OCI-LY7 (cell line): Measurements from ENCODE around the gene ELMO1. TPM values are rescaled to one million over a fixed set of nuclear protein-coding genes. Genes with fewer than 3 reads are reported as not detected.

Experiments
- BruUV-seq: library from RNA; stranded (reverse); fragments of 400-500 nt; replicated peaks from 2 replicates; lab custom pipeline; 2021; lab: Mats Ljungman, UMichigan
- CTCF ChIA-PET: fragments of 300-600 bp; sonication (Branson Sonifier 250); formaldehyde crosslinking; loops from one replicate; lab custom pipeline; 2022; ENCODE audit warnings: antibody characterized with exemption; ENCODE audit not compliant: unreplicated experiment; lab: Charles Lee
- POLR2A ChIA-PET: fragments of 300-600 bp; sonication (Branson Sonifier 250); formaldehyde crosslinking; loops from one replicate; lab custom pipeline; 2022; ENCODE audit warnings: antibody characterized with exemption; lab: Charles Lee
- DNase-seq: peaks from one replicate; pipeline ENCODE4 v3.0.0-alpha.2; 2015; ENCODE audit warnings: low spot score
- H2AFZ ChIP-seq: fragments of 200-600 bp; sonication (generic), shearing (Covaris generic); 2 replicates; pipeline ENCODE4 v1.6.1; 2014; ENCODE audit warnings: mild to moderate bottlenecking, antibody characterized with exemption, low read length, moderate library complexity
- H3K27ac ChIP-seq: fragments of 200-600 bp; sonication (generic); 2 replicates; pipeline ENCODE4 v1.5.1; 2014; ENCODE audit warnings: mixed run types, low read depth, mild to moderate bottlenecking, moderate library complexity, low read length, inconsistent platforms; ENCODE audit not compliant: poor library complexity, severe bottlenecking
- H3K36me3 ChIP-seq: fragments of 200-600 bp; sonication (generic); 2 replicates; pipeline ENCODE4 v1.6.1; 2014; ENCODE audit warnings: mild to moderate bottlenecking, antibody characterized with exemption, low read length, moderate library complexity, mixed read lengths; ENCODE audit not compliant: insufficient read depth
- H3K4me1 ChIP-seq: fragments of 200-600 bp; sonication (generic); 2 replicates; pipeline ENCODE4 v1.5.1; 2014; ENCODE audit warnings: mild to moderate bottlenecking, low read length; ENCODE audit not compliant: insufficient read depth, poor library complexity, severe bottlenecking
- H3K4me2 ChIP-seq: fragments of 200-600 bp; sonication (generic); 2 replicates; pipeline ENCODE4 v1.6.1; 2014; ENCODE audit warnings: mild to moderate bottlenecking, low read length
- H3K4me3 ChIP-seq: fragments of 200-600 bp; sonication (generic); 2 replicates; pipeline ENCODE4 v1.5.1; 2014; ENCODE audit warnings: mild to moderate bottlenecking, low read depth, low read length; ENCODE audit not compliant: poor library complexity, severe bottlenecking
- H3K79me2 ChIP-seq: fragments of 200-600 bp; sonication (generic); 2 replicates; pipeline ENCODE4 v1.6.1; 2016; ENCODE audit warnings: low read depth, mild to moderate bottlenecking, low read length, moderate library complexity, mixed read lengths; ENCODE audit not compliant: insufficient read depth
- H3K9me2 ChIP-seq: fragments of 200-600 bp; sonication (generic); 2 replicates; pipeline ENCODE4 v1.6.1; 2016; ENCODE audit warnings: mild to moderate bottlenecking, low read length, mixed read lengths; ENCODE audit not compliant: insufficient read depth
- H3K9me3 ChIP-seq: fragments of 200-600 bp; sonication (generic); 2 replicates; pipeline ENCODE4 v1.6.1; 2014; ENCODE audit warnings: mild to moderate bottlenecking, mixed run types, low read length, mixed read lengths
- H4K20me1 ChIP-seq: fragments of 200-600 bp; sonication (generic); 2 replicates; pipeline ENCODE4 v1.6.1; 2014; ENCODE audit warnings: mild to moderate bottlenecking, antibody characterized with exemption, low read length, moderate library complexity, mixed read lengths; ENCODE audit not compliant: insufficient read depth
- EZH2phosphoT487 ChIP-seq: fragments of 200-600 bp; sonication (generic); IDR thresholded peaks from 2 replicates; pipeline ENCODE4 v1.6.1; 2018; ENCODE audit warnings: low read depth, borderline replicate concordance, mild to moderate bottlenecking, mixed run types, antibody characterized with exemption, low read length, moderate library complexity, mixed read lengths
- intact Hi-C: fragments of 100-400 bp; cut with micrococcal nuclease; formaldehyde crosslinking; loops from one replicate; pipeline ENCODE4 v1.10.0; 2022; ENCODE audit not compliant: unreplicated experiment
- total RNA-seq, 2 experiments: library from RNA; depleted of rRNA in 1 of 2; stranded (reverse); fragments of >200 nt in 1 of 2; shearing (Covaris generic) in 1 of 2; gene quantifications; 2 replicates each; pipeline ENCODE4 v1.2.3, GENCODE V29; 2014 to 2022
- TF ChIP-seq, protein P1 (sequence below): fragments of 200-600 bp; sonication (generic); conservative IDR thresholded peaks from 2 replicates; pipeline ENCODE4 v1.5.1; 2014; ENCODE audit warnings: mild to moderate bottlenecking, antibody characterized with exemption, low read length, moderate library complexity, mixed read lengths

ELMO1 gene
- total RNA-seq, 2 experiments from 2014 or later = 101 to 103 TPM

DNA sequence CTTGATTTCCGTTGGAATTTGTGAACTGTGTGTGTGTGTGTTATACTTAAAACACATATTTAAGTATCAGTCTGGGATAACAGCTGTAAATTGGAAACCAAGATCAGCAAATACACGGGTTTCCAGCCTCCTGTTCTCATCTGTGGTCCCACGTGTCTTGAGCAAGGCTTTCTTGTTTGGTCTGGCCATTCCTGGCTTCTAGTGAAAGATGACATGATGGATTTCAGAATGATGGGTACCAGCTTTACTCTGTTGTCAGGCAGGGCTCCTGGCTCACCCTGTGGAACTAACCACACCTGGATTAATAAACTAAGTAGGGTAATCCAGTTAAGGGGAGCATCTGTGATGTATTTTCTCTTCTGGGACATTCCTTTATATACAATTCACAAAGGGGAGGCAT, 378.2 kb downstream of the ELMO1 start:
- no TSS peak for BruUV-seq
- Histone ChIP-seq H3K36me3 (no peaks in the 10 kb centered on the region; the same call in 1 of the 2 replicates), H3K27ac (no peak overlapping the region), H4K20me1 (no peaks in the 10 kb centered on the region), H3K9me2 (no peaks in the 10 kb centered on the region), H3K79me2 (no peaks in the 10 kb centered on the region), H2AFZ (no peak overlapping the region), H3K9me3 (no peaks in the 10 kb centered on the region), H3K4me2 (no peak overlapping the region), H3K4me1 (no peaks in the 10 kb centered on the region), H3K4me3 (no peak overlapping the region)
- no peak for DNase-seq
- ChIA-PET POLR2A (no interaction called here), CTCF (no interaction called here)
- TF ChIP-seq, protein P1, sequence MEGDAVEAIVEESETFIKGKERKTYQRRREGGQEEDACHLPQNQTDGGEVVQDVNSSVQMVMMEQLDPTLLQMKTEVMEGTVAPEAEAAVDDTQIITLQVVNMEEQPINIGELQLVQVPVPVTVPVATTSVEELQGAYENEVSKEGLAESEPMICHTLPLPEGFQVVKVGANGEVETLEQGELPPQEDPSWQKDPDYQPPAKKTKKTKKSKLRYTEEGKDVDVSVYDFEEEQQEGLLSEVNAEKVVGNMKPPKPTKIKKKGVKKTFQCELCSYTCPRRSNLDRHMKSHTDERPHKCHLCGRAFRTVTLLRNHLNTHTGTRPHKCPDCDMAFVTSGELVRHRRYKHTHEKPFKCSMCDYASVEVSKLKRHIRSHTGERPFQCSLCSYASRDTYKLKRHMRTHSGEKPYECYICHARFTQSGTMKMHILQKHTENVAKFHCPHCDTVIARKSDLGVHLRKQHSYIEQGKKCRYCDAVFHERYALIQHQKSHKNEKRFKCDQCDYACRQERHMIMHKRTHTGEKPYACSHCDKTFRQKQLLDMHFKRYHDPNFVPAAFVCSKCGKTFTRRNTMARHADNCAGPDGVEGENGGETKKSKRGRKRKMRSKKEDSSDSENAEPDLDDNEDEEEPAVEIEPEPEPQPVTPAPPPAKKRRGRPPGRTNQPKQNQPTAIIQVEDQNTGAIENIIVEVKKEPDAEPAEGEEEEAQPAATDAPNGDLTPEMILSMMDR = no peak
- TF ChIP-seq EZH2phosphoT487 = no peak
- intact Hi-C loops = no loop called here

DNA sequence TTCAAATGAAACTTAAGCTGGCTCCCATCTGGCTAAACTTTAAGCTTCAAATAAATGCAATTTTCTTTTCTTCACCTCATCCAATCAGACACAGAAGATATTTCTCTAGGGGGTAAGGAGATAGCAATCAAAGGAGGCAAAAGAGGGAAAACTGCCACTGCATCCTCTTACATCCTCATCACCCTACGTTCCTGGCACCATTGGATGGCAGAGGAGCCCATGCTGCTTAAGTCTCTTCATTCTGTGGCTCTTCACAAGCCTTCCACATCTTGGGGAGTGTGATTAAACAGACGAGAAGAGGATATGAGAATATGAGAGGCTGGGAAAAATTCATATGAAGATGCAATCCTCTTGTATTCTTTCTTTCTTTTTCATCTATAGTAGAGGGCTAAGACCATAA, 378.6 kb downstream of the ELMO1 start:
- Histone ChIP-seq H3K36me3 (no peaks in the 10 kb centered on the region; the same call in 1 of the 2 replicates), H3K4me3 (no peak overlapping the region), H3K79me2 (no peaks in the 10 kb centered on the region), H3K9me3 (no peaks in the 10 kb centered on the region), H4K20me1 (no peaks in the 10 kb centered on the region), H3K27ac (no peak overlapping the region), H3K4me2 (no peak overlapping the region), H2AFZ (no peak overlapping the region), H3K4me1 (no peaks in the 10 kb centered on the region), H3K9me2 (no peaks in the 10 kb centered on the region)
- TF ChIP-seq, protein P1 = no peak
- TF ChIP-seq EZH2phosphoT487 = no peak
- CTCF ChIA-PET = no interaction called here
- POLR2A ChIA-PET = interaction anchor here (0.6 kb wide), 1 partner anchor 17 kb away, joined by 3 read pairs; no protein-coding TSS in a partner anchor
- BruUV-seq = no TSS peak
- no peak for DNase-seq
- intact Hi-C loops = no loop called here

DNA sequence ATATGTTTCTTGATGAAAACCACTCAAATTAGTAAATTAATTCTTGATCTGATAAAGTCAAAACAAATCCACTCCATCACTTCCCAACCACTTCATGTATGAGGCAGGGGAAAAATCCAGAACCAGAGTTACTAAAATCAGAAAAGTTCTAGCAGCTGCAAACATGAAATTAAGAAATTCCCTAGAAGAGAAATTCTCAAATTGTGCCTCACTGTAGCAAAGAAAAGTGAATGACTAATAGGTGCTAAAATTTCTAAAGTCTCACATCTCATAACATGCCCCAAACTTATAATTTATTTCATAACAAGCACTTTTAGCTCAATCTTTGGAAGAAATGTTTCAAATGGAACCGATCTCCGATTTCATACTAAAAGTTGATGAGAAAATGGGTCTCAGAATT, 379.3 kb downstream of the ELMO1 start:
- ChIA-PET POLR2A (no interaction called here), CTCF (no interaction called here)
- H3K36me3 ChIP-seq = no peaks in the 10 kb centered on the region; the same call in 1 of the 2 replicates
- no peak overlapping the region for H3K4me2 ChIP-seq
- H4K20me1 ChIP-seq = no peaks in the 10 kb centered on the region
- H3K4me1 ChIP-seq = no peaks in the 10 kb centered on the region
- no peaks in the 10 kb centered on the region for H3K79me2 ChIP-seq
- H3K27ac ChIP-seq = no peak overlapping the region
- H3K9me3 ChIP-seq = no peaks in the 10 kb centered on the region
- TF ChIP-seq EZH2phosphoT487 = no peak
- TF ChIP-seq, protein P1 = no peak
- no peak overlapping the region for H3K4me3 ChIP-seq
- no peaks in the 10 kb centered on the region for H3K9me2 ChIP-seq
- intact Hi-C loops = no loop called here
- no peak overlapping the region for H2AFZ ChIP-seq
- DNase-seq = no peak
- BruUV-seq = no TSS peak
